Islet precursor cell (in vitro differentiated cells): Measurements from ENCODE around the gene CD300A.

ENCODE experiments used
- DNase-seq: peaks from one replicate; pipeline ENCODE4 v3.0.0-alpha.2; 2018

Gene CD300A

DNA sequence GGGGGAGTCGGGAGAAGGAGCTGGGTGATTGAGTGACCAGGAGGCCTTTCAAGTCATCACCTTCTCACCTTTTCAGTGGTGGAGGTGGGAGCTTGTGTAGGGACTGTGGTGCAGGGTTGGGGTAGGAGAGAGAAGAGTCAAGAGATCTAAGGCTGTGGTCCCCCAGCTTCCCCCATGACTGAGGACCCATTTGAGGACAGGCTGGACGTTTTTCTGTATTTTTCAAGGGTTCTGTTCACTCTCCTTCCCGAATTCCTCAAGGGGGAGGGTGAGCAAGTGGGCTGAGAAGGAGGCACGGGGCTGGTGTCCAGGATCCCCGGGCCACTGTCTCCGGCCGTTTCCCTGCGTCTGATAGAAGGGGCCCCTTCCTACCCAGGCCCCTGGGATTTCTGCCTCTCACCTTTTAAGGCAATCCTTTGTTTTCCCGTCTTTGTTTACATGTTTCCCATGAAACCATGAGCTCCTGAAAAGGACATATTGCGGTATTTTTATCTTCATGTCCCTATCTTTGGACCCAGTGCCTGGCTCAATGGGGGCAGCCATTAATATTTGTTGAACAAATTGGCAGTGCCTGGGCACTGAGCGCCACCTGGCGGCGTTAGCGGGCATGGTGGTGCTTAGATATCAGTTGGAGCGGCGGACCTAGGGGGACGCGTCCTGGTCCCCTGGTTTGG, 9.2 kb upstream of the CD300A start:
- DNase-seq = peak; percentile 84

- no peak for DNase-seq
These were observed 8.6 kb upstream of the CD300A start for GRCh38 chr17:74457820-74458166.

DNA sequence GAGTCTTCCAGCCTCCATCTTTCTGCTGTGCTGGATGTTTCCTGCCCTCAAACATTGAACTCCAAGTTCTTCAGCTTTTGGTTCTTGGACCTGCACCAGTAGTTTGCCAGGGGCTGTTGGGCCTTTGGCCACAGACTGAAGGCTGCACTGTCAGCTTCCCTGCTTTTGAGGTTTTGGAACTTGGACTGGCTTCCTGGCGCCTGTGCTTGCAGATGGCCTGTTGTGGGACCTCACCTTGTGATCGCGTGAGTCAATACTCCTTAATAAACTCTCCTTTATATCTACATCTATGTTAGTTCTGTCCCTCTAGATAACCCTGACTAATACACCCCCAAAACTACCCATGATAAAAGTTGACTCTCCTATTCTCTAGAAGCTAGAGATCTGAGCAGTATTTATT, 7.6 kb upstream of the CD300A start:
- DNase-seq = no peak

DNA sequence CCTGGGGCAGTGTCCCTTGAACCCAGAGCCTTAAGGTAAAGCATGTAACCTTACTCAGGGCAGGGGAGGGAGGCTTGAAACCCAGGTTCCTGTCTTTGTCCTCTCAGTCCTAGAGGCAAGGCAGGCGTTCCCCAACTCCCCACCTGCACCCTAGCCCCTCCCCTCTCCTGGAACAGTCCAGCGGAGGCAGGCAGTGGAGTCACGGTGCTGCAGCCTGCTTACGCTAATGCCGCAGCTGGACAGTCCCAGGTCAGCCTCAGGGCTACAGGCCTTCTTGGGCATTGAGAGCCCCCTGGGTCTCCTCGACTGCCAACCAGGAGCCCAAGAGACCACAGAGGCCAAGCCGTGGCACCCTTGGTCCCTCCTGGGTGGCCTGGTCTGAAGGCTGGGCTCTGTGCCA, 6.8 kb upstream of the CD300A start:
- DNase-seq = peak; percentile 52

DNA sequence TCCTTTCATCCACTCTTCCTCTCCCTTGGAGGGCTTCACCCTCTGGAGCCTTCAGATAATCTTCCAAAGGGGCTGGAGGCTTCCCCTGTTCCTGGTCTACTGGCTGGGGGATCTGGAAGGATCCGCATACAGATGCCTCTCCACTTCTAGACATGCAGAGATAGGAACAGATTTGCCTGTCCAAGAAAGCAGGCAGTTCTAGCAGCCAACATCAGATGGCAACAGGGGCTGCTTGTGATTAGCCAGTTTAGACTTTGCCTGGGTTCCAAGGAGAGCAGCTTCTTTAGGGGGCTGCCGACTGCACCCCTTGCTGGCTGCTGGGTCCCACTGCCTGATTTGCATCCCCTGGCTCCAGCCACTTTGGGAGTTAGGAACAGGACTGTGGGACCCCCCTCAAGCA, 6.2 kb upstream of the CD300A start:
- DNase-seq = no peak

GRCh38 chr17:74460996-74461395, 5.4 kb upstream of the CD300A start:
- no peak for DNase-seq

- DNase-seq = no peak
These were observed 4.8 kb upstream of the CD300A start for GRCh38 chr17:74461611-74462010.

DNA sequence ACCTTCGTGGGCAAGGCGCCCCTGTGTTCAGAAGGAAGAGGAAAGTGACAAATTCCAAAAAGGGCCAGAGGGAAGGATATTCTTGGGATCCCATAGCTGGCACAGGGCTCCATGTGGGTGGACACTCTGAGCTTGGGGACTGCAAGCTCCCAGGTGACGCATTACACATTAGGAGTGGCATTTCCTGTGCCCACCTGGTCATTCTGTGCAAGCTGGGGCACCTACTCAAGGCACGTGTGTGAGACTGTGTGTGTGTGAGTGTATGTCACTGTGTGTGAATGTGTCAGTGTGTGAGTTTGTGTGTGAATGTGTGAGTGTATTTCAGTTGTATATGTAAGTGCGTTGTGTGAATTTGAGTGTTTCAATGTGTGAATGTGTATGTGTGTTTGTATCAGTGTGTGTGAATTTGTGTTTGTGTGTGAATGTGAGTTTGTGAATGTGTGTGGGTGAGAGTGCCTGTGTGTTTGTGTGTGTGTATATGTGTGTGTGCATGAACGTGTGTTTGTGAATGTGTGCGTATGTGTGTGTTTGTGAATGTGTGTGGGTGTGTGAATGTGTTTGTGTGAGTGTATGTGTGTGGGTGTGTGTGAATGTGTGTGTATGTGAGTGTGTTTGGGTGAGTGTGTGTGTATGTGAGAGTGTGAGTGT, 1.6 kb upstream of the CD300A start:
- DNase-seq = no peak

DNA sequence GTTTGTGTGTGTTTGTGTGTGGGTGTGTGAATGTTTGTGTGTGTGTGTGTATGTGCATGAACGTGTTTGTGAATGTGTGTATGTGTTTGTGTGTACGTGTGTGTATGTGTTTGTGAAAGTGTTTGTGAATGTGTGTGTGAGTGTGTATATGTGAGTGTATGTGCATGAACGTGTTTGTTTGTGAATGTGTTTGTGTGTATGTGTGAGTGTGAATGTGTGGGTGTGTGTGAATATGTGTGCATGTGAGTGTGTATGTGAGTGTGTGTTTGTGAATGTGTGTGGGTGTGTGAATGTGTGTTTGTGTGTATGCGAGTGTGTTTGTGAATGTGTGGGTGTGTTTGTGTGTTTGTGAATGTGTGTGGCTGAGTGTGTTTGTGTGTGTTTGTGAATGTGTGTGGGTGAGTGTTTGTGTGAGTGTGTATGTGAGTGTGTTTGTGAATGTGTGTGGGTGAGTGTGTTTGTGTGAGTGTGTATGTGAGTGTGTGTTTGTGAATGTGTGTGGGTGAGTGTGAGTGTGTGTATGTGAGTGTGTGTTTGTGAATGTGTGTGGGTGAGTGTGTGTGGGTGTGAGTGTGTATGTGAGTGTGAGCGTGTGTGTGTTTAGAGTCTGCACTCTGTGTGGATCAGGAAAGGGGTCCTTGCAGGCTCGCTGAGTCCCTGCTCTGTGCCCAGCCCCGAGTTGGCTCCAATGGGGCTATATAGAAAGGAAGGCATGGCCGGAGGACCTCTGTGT, 890 bp upstream of the CD300A start:
- DNase-seq = no peak

GRCh38 chr17:74466828-74467184, 372 bp downstream of the CD300A start:
- no peak for DNase-seq

- DNase-seq = no peak
These were observed 952 bp downstream of the CD300A start for GRCh38 chr17:74467221-74467951.

DNA sequence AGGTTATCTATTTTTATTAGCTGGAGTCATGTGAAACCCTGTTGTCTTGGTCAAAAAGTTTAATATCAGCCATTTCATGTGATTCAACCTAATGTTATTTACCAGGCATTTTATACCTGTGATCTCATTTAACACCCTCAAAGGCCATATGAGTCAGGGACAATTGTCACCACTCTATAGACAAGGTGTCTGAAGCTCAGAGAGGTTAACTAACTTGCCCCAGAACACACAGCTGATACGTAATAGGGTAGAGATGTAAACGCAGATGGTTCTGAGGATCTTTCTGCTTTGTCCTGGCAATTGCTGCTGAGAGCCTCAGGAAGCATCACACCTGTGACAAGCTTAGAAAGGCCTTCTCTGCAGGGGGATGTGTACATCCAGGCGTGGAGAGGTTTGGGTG, 4.9 kb downstream of the CD300A start:
- DNase-seq = no peak

DNA sequence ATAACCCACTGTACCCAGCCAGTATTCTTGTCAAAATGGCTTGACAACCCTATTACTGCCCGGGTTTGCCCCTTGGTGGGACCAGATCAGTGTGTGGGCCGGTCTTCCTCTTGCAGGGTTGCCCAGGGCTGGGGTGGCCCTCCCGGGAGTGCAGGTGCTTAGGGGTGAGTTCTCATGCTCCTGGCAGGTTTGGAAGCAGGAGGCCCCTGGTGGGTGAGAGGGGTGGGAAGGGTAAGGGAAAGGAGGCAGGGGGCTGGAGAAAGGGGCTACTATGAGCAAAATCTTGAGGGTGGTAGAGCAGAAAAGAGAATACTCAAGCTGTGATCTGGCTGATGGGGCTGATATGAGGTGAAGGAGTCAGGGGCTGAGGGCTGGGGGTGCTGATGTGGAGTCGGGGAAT, 6.5 kb downstream of the CD300A start:
- DNase-seq = no peak

- no peak for DNase-seq
These were observed 6.9 kb downstream of the CD300A start for GRCh38 chr17:74473294-74473693.

DNA sequence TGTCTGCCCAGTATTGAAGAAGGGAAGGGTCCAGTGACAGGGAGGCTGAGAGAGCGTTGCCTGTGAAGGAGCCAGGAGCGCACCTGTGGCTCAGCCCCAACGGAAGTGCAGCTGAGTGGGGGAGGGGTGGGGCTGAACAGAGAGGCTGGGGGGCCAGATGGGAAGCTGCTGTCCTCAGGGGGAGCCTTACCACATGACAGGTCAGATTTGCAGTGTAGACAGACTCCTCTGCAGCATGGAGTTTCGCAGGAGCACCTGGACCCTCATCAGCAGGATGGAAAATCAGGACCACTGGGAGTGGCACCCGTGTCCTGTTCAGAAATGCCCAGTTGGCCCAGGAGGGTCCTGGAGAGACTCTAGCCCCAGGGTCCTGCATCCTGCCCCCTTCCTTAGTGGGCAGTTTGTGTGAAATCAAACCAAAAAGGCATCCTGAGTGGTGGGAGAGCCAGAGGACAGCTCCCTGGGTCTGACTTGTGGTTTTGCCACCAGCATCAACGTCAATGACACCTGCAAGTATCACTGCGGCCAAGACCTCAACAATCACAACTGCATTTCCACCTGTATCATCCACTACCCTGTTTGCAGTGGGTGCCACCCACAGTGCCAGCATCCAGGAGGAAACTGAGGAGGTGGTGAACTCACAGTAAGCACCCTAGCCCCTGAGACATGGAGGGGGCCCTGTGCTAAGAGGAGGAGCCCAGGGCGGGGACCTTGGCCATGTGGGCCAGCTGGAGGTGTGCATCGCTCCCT, 7.8 kb downstream of the CD300A start:
- DNase-seq = no peak

GRCh38 chr17:74475189-74475588, 8.8 kb downstream of the CD300A start:
- DNase-seq = no peak

DNA sequence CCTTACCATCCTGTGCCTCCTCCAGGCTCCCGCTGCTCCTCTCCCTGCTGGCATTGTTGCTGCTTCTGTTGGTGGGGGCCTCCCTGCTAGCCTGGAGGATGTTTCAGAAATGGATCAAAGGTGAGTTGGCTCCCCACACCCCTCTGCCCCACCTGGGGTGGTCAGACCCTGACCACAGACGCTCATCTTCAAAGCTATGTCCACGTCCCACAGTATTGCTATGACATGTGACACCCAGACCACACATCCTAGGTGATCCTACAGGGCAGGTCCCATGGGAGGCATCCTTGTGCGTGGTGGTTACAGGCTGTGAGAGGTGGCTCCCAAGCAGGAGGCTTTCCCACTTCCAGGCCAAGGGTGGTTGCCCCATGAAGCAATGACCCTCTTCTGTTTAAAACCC, 11.0 kb downstream of the CD300A start:
- DNase-seq = no peak

DNA sequence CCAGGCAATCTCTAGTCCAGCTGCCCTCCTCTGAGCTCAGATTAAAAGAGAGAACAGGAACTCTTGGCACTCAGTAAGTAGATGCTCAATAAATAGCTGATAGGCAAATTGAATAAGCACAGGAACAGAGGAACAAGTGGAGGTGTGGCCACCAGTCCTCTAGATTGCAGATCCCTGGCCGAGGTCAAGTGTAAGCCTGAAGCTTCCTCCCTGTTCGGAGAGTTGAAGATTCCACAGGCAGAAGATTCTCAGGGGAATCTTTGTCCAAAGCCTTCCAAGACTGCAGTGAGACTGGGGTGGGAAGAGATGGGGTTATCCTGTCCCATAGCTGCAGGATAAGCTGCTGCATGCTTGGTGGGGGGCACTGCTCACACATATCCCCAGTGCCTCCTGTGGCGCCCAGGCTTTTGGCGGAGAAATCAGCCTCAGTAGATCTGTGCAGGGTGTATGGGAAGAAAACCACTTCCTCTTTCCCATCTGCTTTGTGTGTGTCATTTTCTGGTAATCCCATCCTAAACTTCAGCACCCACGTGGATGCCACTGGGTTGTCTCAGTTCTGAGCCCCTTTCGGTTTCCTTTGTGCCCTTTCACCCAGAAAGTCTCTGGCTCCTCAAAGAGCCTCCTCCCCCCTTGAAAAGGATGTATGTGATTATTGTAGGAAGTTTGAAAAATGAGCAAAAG, 12.1 kb downstream of the CD300A start:
- no peak for DNase-seq

DNA sequence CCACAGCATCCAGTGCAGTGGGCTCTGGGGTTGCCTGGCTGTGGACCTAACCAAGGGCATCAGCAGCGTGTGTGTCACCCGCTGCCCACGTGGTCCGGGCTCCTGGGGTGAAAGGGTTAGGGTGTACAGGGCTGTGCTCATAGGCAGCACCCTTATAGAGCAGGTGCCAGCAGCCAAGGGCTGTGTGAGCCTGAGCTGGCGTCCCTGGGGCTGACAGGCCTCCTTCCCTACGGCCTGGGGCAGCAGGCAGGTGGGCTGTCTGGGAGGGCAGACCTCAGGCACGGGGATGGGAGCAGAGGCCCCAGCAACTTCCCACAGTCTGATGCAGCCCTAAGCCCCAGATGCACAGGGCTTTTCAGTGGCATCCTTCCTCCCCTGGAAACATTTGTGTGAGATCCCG, 13.9 kb downstream of the CD300A start:
- no peak for DNase-seq

GRCh38 chr17:74481621-74482020, 15.2 kb downstream of the CD300A start:
- no peak for DNase-seq

GRCh38 chr17:74484066-74484465, 17.6 kb downstream of the CD300A start:
- DNase-seq = no peak

GRCh38 chr17:74485022-74485743, 18.7 kb downstream of the CD300A start:
- no peak for DNase-seq
